GM12874 (cell line): ENCODE data around the gene TMEM47.

Experiments
- CTCF ChIP-seq: IDR thresholded peaks from 2 replicates; pipeline ENCODE4 v1.5.1; 2011; ENCODE audit warnings: low read depth, mild to moderate bottlenecking, control low read depth, low read length, moderate library complexity; ENCODE audit not compliant: insufficient read depth

TMEM47 gene

DNA sequence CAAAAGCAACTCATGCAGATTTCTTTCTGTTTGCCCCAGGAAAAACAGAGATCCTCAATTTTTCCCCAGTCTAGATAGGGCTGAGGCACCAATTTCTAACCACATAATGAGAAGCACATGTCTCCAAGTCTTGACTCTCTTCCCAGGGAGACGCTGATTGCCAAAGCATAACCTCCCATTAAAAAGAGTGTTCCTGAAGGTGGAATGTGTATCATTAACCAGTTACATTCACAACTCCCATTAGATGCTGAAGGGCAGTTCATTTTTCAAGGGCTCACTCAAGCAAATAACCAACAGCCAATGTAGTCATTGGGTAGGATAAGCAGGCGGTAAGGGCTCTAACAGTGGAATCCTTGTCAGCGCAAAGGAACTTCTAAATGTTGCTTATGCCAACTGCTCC lies 27.5 kb downstream of the TMEM47 start:
- TF ChIP-seq CTCF: no peak

- TF ChIP-seq CTCF: no peak
These were observed 32.7 kb downstream of the TMEM47 start for GRCh38 chrX:34624416-34624815.

DNA sequence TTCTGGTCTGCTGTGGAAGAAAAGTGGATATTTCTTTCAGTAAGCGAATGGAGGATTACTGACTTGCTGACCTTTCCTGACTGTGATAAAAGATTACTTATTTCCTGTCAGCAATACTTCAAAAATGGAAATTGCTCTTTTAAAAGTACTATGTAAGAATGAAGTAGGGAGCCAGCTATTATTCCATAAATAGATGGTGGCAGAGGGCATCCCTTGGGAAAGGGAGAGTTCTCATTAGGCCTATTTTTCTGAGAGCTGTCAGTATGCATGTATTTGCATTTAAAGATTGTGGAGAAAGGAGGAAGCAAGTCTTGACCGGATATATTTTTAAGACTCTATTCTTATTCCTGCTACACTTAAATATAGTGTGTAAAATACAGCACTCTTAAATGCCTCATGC lies 37.2 kb downstream of the TMEM47 start:
- TF ChIP-seq CTCF: no peak

GRCh38 chrX:34612036-34612435 lies 45.0 kb downstream of the TMEM47 start:
- no peak for TF ChIP-seq CTCF

- no peak for TF ChIP-seq CTCF
These were observed 58.7 kb downstream of the TMEM47 start for GRCh38 chrX:34598362-34598761.

DNA sequence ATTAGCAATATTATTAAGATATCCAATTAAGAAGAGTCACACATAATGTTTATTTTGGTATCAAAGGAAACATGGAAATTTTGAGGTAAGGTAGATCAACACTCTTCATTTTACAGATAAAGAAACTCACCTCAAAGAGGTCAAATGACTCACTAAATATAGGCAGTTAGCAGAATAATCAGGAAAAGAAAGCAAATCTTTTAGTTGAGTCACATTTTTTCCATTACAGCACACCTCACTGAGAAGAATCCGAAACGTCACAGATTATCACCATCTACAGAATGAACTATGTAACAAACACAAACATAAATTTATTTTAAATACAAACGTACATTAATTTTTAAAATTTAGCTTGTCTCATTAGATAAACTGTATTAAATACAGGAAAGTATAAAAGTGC lies 70.1 kb downstream of the TMEM47 start:
- no peak for TF ChIP-seq CTCF

DNA sequence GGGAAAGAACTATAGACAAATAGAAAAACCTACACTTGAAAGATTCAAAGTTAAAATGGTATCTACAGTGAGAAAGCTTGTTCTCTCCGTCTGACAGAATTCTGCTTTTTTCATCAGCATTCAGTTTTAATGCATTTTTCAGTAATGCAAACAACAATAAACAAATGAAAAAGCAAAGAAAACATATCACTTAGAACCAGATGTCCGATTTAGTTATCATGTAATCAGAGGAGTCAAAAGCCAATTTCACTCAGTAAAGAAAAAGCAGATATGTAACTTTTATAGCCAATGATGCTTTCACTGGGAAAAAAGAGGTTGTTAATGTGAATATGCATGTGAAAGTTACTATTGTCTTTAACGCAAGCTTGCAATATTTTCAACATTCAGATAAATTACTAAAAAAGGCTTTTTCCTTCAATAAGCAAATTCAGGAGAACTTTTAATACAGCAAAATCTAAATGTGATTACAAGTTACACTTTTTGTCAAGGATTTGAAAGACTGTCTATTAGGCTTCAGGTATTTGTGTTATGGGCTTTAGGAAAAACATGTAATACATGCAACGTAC lies 70.7 kb downstream of the TMEM47 start:
- TF ChIP-seq CTCF: no peak

DNA sequence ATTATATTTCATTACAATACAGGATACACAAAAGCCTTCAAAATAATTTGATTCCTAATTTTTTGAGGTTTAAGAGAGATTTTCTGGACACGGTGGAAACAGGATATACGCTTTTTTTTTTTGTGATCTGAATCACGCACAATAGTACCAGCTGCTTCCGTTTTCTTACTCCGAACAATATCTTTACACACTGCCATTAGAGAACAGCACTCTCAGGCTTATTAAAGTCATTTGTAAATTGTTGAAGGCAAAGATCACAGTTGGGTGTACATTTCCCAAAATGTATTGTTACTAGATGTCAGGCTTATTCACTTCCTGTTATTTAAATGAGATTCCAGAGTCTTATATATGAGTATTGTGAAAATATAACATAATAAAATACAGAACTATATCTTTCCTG lies 71.5 kb downstream of the TMEM47 start:
- TF ChIP-seq CTCF: no peak
